HTR-8/SVneo (cell line): ENCODE data around the gene SLC10A3.

Experiments used
- DNase-seq: peaks from one replicate; pipeline ENCODE4 v3.0.0; 2011; ENCODE audit warnings: low spot score, mixed read lengths; ENCODE audit not compliant: insufficient read length
- FAIRE-seq: peaks from 2 replicates; lab custom pipeline; 2011; peaks lifted over from hg19 to GRCh38; lab: Jason Lieb, UNC

The SLC10A3 gene

GRCh38 chrX:154490414-154491083 lies at the start of gene SLC10A3:
SLC10A3 (minus strand) TSS chrX:154490629; CDS start chrX:154488940, 1,689 bp downstream.
- DNase-seq = peak; percentile 87
- FAIRE-seq = no peak

GRCh38 chrX:154539077-154539476 lies 48.6 kb upstream of the SLC10A3 start:
- DNase-seq = no peak
- no peak for FAIRE-seq

- DNase-seq (no peak), FAIRE-seq (no peak)
These were observed 45.5 kb upstream of the SLC10A3 start for GRCh38 chrX:154535892-154536291.

GRCh38 chrX:154534526-154535322 lies 44.3 kb upstream of the SLC10A3 start:
- FAIRE-seq (no peak), DNase-seq (peak; percentile 53)

- FAIRE-seq (no peak), DNase-seq (no peak)
These were observed 42.3 kb upstream of the SLC10A3 start for GRCh38 chrX:154532690-154533089.

GRCh38 chrX:154531626-154532025 lies 41.2 kb upstream of the SLC10A3 start:
- DNase-seq = peak; percentile 55
- FAIRE-seq = peak; percentile 51

- no peak for DNase-seq
- FAIRE-seq = no peak
These were observed 39.9 kb upstream of the SLC10A3 start for GRCh38 chrX:154530286-154530685.

- no peak for FAIRE-seq
These were observed 38.8 kb upstream of the SLC10A3 start for GRCh38 chrX:154529206-154529612.

GRCh38 chrX:154526901-154527675 lies 36.7 kb upstream of the SLC10A3 start:
- no peak for DNase-seq
- no peak for FAIRE-seq

More at GRCh38 chrX:154529206-154529612, 38.8 kb upstream of the SLC10A3 start:
- no peak for DNase-seq

GRCh38 chrX:154525606-154526490 lies 35.4 kb upstream of the SLC10A3 start:
- DNase-seq (no peak), FAIRE-seq (no peak)

- DNase-seq (no peak), FAIRE-seq (no peak)
These were observed 29.0 kb upstream of the SLC10A3 start for GRCh38 chrX:154519389-154519788.

- FAIRE-seq (no peak), DNase-seq (no peak)
These were observed 26.8 kb upstream of the SLC10A3 start for GRCh38 chrX:154517101-154517781.

- no peak for FAIRE-seq
- no peak for DNase-seq
These were observed 26.2 kb upstream of the SLC10A3 start for GRCh38 chrX:154516656-154517100.

- FAIRE-seq = peak; percentile 79
- peak; percentile 69 for DNase-seq
These were observed 25.7 kb upstream of the SLC10A3 start, which contains the start of gene FAM3A for GRCh38 chrX:154515966-154516655. FAM3A (minus strand) TSS chrX:154516232; CDS start chrX:154515772, 460 bp downstream.

GRCh38 chrX:154515090-154515965 lies 24.9 kb upstream of the SLC10A3 start:
- DNase-seq = no peak
- FAIRE-seq = no peak

- no peak for DNase-seq
- no peak for FAIRE-seq
These were observed 23.3 kb upstream of the SLC10A3 start for GRCh38 chrX:154513716-154514115.

GRCh38 chrX:154512879-154513553 lies 22.6 kb upstream of the SLC10A3 start:
- FAIRE-seq = no peak
- no peak for DNase-seq
